HG02678 (cell line): Measurements from ENCODE around the gene CNIH1.

Source experiments
- ATAC-seq: cut with Tn5 transposase; IDR thresholded peaks from one replicate; pipeline ENCODE4 v1.9.1; 2021; ENCODE audit warnings: mild to moderate bottlenecking, moderate library complexity; ENCODE audit not compliant: unreplicated experiment

The CNIH1 gene

DNA sequence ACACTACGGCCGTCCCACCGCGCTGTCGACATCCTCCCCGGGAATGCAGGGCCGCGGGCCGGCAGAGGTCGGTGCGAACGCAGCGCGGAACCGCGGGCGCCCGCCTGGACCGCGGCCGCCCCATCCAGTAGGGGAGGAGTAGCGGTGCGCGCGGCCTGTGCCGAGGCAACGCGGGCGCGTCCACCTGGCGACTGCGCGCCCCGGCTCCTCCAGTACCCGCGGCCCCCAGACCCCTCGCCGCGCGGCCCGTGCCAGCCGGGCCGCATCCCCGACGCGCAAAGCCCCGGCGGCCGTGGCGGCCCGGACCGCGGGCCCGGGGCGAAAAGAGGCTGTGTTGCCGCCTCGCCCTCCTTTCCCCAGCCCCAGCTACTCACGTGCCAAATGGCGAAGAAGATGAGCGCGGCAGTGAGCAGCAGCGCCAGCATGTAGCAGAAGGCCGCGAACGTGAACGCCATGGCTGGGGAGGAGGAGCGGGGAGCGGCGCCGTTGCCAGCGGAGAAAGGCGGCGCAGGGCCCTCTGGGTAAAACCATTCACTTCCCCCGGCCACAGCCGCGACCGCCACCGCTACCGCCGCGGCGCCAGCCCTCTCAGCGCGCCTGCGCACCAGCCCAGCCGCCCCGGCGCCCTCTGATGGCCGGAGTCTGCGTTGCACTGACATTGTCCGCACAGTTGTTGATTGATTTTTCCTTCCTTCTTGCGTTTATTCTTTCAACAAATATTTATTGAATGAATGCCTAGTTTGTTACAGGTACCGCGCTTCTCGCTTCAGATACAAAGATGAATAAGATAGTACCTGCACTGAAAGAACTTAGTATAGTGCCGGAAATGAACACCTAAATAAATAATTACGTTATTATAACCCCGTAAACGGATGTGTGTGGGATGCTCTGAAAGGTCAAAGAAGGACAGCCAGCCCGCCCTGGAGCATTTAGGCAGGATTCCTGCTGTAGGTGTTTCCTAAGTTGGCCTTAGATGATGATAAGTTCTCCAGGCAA lies at the start of gene CNIH1:
Gene CNIH1, minus strand, starts transcription at position 502 of the 996 bp plus-strand sequence. Its CDS starts 47 bp downstream, at position 455.
- ATAC-seq, result peak; percentile 97

DNA sequence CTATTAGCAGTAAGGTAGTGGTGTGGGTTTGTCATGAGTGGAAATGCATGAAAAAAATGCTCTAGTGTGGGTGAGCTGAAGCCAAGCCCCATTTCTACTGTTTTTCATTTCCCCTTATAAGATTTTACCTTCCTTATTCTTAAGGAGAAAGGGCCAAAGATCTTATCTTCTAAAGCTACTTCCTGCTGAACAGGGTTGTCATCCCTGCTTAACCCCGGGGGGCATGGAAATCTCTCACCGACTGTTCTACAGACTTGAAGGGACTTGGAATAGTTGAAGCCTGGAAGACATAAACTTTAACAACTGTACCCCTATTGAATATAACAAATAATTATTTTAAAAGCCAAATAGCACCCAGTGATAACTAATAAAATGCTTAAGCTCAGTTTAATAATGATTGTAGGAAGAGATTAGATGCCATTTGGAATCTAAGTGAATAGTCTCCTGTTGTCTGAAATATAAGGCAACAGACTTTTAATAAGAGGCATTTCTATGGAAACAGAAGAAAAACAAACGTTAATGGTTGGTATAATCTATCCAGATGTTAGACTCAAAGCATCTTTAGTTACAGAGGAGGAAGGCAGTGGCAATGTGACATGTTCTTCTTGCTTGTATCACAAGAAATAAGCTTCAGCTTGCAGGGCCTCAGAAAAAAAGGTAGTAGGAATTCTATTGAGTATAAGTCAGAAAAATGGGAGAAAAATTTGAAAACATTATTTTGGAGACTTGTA lies 49.4 kb upstream of the CNIH1 start:
- ATAC-seq, result no peak

DNA sequence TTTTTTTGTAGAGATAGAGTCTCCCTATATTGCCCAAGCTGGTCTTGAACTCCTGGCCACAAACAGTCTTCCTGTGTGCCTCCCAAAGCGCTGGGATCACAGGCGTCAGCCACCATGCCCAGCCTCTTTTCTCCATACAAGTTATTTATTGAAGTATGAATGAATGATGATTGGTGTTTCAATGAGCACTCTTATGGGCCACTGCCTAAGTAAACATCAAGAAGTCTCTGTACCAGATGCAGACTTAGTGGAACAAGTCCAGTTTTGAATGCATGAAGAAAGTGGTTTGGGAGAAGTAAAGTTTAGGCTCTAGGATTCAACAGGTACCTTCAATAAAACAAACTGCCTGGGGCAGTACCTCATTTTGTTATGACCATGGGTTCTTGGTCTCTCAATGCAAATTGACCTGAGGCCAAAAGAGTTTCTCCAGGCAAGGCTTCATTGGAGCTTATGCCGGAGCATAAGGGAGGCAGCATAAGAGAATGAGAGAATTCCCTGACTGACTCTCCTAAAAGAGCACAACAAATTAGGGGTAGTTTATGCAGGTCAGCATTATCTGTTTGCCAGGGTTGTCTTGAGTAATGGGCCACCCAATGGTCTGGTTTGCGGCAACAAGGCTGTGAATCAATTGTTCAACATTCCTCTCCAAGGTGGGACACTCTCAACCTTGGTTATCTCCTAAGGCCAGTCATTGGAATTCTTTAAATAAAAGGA lies 48.7 kb upstream of the CNIH1 start:
- no peak for ATAC-seq

DNA sequence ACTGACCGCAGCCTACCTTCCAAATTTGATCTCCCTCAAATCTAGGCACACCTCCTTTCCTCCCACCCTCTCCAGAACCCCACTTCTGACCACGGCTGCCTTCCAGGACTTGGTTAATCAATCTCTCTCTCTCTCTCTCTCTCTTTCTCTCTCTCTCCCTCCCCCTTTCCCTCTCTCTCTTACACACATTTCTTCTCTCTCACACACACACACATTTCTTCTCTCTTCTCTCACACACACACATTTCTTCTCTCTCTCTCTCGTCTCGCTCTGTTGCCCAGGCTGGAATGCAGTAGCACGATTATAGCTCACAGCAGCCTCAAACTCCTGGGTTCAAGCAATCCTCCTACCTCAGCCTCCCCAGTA lies 48.1 kb upstream of the CNIH1 start:
- ATAC-seq, result no peak

DNA sequence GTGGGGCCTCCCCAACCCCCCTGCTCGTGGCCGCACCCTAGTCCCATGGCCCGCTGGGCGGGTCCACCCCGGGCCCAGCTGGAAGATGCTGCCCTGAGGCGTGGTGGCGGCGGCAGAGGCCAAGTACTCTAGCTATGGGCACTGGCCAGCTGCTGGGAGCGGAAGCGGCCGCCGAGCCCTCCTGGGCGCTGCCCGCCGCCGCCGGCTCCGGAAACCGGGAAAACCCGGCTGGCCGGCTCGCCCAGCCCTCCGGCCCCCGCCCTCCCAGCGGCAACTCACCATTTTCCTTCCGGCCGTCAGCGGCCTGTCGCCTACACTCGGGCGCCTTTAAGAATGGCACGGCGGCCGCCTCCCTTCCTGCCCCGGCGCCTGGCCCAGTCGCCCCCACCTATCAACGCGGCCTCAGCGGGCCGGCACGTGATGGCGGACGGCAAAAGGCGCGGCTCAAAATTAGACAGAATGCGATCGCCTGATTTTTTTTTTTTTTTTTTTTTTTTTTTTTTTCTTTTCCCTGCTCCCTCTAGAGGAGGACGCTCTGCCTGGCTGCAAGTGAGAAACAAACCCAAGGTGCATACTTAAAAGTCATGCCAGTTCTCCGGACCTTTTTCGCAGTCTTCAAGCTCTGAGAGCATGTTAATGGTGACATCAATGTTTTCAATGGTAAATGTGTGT lies 47.6 kb upstream of the CNIH1 start, which contains the start of gene GMFB:
Gene GMFB, minus strand, starts transcription at position 335 of the 672 bp plus-strand sequence. Its CDS starts 53 bp downstream, at position 282.
- ATAC-seq, result peak; percentile 94

DNA sequence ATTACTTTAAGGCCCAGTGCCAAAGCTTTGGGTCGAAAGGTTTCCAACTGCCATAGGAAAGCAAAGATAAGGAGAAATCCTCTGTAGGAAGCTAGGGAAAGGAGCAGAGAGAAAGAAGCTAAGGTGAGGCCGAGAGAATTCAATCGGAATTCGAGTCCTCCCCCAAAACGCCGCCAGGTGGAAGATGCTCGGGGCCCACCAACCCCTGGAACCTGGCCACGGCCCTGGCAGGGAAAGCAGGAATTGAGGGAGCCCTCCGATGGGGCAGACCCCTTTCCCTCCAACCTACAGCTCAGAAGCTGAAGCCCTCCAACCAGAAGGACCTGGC lies 47.1 kb upstream of the CNIH1 start:
- ATAC-seq, result no peak

DNA sequence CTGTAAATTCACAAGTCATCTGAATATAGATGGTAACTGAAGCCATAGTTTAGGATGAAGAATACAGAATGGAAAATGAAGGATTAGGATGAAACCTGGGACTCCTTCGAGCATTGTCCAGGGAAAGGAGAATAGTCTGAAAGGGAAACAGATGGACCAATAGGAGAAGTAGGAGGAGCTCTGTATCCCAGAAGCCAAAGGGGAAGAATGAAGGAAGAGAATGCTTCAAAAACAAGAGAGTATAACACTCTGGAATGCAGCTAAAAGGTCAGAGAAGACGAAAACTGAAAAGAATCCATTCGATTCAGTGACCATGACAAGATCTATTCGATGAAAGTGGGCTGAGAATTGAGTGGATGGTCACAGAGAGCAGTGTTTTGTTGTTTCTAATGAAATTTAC lies 46.6 kb upstream of the CNIH1 start:
- no peak for ATAC-seq

DNA sequence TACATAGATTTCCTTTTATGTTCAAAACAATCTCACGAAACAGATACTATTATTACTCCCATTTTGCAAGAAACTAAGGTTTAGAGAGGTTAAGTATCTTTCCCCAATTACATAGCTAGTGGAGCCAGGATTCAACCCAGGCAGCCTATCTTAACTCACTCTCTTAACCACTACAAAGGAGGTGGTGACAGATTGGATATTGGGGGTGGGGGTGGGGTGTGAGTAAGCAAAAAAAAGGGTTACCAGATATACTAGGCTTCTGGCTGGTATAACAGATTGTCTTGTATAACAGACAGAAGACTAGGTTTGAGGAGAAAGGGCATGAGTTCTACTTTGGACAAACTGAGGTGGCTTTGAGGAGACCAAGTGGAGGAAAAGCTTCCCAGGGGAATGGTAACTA lies 45.5 kb upstream of the CNIH1 start:
- no peak for ATAC-seq

DNA sequence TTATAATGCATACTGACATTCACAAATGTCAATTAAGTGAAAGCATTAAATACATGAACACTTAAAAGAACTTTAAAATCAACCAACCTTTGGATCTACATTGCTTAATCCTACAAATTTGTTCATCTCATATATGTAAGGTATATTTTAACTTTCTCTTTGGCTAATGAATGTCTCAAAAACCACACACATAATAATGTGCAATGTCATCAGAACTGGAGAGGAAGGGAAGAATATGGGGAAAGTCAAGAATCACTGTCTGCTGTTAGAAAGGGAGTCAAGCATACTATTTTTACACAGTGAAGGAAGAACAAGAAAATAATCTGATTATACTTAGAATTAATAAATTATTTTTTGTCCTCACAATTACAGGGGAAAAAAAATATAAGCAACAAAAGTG lies 42.7 kb upstream of the CNIH1 start:
- ATAC-seq, result no peak

DNA sequence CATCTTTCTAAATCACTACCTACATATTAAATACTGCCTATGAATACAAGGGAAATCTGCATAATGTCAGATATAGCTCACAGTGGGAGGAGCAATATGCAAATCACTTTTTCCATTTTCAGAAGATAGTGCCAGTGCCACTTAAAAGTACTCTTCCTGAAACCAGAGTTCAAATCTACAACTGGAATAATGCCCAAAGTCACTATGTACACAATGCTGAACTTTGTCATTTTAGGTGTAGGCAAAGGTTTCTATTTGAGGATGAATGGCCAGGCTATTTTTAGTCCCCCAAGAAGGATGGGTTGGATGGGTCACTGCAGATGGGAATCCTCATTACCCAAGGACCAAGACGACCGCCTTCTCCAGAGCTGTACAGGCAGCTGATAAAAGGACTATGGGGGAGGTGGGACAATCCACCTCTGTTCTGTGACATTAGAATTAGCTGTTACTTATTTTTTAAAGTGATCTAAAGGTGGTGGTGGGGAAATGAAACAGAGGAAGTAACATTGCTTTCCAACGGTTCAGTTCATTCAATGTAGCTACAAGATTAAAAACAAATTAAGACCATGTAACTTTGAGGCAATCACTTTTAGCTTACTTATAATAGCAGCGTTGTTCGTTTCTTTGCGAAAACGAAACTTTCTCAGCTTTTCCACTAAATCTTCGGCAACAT lies 42.0 kb upstream of the CNIH1 start:
- no peak for ATAC-seq

DNA sequence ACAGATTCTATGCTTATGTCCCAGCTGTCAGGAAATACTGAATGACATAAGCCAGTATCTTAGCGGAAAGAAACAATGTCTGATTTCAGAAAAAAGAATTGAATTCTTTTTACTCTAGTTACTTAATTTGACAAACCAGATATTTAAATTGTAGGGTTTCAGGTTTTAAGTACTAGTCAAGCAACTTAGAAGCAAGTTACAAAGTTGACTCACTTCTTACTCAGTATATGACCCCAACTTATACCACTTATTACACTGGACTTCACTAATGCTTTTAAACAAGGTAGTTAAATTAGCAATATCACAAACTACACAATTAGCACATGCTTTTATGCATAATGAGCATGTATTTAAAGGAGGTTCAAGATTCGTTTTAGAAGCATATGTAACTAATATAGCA lies 40.5 kb upstream of the CNIH1 start:
- no peak for ATAC-seq

DNA sequence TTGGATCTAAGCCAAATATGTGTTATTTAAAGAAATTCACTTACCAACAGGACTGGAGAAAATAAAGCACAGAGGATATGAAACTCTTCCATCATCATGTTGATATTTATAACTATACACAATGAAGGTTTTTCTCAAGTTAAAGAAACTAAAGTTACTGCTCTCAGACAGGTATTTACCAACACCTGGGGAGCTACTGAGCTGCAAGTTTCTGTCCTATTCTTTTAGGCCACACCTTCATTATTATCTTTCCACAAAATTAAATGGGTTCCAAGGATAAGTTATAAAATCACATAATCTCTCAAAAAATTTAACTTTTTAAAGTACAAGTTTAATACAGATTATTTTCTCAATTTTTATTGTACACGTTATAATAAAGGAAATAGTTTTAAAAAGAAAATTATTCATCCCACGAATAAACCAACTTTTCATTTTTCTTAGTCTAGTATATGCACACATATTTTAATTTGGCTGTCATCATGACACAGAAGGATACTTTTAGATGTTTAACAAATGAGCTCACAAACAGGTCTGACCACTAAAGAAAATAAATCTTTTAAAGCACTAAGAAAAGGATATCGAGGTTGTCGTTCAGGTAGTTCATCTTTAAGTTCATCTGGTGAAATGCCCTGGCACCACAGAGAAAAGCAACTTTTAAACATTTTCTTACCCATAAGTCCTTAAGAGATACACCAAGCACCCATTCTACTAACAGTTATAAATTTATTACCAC lies 39.8 kb upstream of the CNIH1 start:
- no peak for ATAC-seq

DNA sequence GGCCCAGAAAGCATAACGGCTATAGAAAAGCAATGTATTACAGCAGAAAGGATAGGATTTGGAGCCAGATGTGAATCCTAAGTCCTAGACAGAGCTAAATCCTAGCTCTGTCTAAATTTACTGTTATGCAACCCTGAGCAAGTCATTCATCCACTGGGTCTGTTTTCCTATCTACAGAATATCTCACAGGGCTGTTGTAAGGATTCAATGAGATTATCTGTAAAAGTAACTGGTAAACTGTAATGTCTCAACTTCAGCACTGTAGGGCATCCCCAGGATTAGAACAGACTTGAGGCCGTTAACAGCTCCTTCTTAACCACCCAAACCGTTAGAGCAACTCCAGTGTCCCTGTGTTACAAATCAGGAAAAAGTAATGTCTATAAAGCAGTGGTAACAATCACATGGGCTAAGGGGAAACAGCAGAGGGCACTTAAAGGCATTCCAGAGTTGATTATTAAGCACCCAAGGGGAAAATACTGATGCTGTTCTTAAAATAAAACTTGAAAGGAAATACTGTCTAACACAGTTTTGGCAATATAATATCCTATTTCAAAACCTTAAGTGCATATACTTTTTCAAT lies 37.6 kb upstream of the CNIH1 start:
- ATAC-seq, result no peak

DNA sequence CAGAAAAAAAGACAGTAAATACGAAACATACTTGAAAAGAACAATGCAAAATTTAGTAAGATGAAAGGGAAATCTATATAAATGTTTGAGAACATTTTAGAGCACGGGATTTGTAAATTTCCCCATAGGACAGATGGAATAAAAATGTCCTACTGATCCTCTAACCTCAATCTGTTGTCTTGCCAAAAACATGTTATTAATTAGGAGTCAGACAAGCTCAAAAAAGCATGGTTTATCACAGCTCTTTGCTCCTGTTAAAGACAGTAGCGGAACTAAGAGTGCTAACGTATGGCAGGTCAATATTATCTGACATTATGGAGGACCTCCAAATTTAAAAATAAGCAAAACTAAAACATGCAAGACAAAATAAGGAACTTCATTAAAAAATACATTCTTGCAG lies 34.7 kb upstream of the CNIH1 start:
- no peak for ATAC-seq

DNA sequence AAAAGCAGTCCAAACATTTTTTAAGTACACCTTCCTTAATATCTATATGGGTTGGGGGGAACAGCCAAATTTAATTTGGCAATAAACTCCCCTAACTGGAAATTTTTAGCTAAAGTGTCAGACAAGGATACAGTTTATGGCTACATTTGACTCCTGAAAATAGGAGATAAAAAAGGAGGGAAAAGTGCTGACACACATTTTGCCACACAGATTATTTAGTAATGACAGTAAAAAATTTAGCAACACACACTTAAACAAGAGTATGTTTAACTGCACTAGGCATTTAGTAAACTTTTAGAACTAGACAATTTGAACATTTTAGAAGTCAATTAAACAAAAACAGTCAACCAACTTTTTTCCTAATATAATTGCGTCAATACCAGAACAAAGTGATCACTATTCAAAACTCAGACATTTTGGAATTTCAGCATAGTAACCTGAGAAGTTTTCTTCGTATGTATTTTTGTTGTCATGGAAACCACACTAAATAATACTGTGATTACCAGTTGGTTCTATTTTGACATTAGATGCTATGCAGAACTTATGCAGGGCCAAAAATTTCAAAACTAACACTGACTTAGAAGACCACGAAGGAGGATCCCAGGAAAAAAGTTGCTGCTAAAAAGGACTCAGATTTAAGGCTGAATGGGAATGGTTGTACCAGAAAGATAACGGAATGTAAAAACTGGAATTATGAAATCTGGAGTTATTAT lies 34.2 kb upstream of the CNIH1 start:
- no peak for ATAC-seq

DNA sequence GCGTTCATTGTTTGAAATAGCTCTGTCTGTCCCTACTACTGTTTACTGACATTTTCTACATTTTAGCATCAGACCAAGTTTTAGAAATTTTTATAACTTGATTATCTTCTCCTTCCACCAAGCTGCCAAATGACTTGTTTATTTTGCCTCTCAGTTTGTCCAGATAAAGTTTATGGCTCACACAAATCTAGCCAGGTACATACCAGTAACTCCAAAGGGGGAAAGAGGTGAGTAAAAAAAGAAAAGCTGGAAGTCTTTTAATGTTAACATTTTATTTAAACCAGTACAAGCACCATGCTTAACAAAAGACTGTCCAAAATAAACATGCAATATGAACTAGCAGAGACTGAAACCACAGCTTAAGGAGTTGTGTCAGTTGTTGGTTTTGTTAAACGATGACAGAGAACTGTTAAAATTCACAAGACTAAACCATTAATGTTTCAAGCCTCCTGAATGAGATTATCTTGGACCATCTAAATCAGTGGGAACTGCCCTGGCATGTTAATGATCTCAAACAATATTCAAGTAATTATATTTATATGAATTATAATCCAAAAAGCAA lies 33.1 kb upstream of the CNIH1 start:
- ATAC-seq, result no peak

DNA sequence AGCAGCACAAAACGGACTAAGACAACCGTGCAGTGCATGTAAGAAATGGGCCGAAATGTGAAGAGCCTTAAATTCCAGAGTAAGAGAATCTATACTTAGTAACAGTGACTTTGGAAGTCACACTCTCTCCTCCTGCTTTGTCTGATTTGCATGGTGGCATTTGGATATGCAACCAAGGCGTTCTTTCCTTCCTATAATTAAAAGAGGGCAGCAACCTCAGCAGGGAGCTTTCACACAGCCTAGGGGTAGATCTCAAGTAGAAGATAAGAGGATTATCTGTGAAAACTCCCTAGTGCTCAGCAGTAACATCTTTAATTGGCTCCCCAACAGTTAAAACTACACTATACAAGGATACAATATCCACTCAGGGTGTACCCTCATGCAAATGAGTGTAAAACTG lies 31.1 kb upstream of the CNIH1 start:
- no peak for ATAC-seq

DNA sequence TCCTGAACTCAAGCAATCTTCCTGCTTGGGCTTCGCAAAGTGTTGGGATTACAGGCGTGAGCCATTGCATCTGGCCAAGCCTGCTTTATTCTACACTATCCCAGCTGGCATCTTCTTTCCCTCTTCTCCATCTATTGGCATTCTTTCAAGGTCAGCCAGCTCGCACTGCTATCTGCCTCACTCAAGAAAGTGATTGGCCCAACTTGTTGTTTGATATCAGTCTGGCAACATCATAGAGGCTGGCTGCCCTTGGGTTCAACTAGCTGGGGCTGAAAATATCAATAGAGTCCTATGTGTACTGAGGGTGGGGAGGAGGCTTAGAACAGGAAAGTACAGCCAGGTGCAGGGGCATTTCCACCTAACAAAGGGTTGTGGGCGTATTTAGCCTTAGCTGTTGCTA lies 30.5 kb upstream of the CNIH1 start:
- ATAC-seq, result no peak
